Lung (tissue), 12 donors: Measurements from ENCODE around the gene CD8B. TPM values are rescaled to one million over a fixed set of nuclear protein-coding genes. Genes with fewer than 3 reads are reported as not detected.
A peak's percentile ranks its signal among the peaks of the same experiment; 100 is the strongest.

Source experiments
- ATAC-seq: fragments of 200-7000 bp; cut with Tn5 transposase; one replicate; pipeline ENCODE4 v1.9.1; 2020; ENCODE audit warnings: moderate number of reproducible peaks; ENCODE audit not compliant: insufficient read depth, low FRiP score
- DNase-seq, 3 donors: peaks; one replicate each; pipeline ENCODE4 v3.0.0-alpha.2; 2013 to 2017
- H3K27ac ChIP-seq, 2 donors: one replicate each; pipeline ENCODE4 v1.5.1; 2013; ENCODE audit warnings: mild to moderate bottlenecking in 2 of 2, moderate library complexity in 2 of 2, control low read depth in 1 of 2, inconsistent platforms in 1 of 2, low read depth in 1 of 2, low read length in 1 of 2
- H3K27me3 ChIP-seq, 3 donors: one replicate each; pipeline ENCODE4 v1.5.1; 2013; ENCODE audit warnings: low read length in 2 of 3; ENCODE audit not compliant: control insufficient read depth in 3 of 3, insufficient read depth in 3 of 3
- H3K36me3 ChIP-seq, 4 donors: one replicate each; pipeline ENCODE4 v1.5.1; 2013; ENCODE audit warnings: low read length in 4 of 4, mild to moderate bottlenecking in 1 of 4, moderate library complexity in 1 of 4; ENCODE audit not compliant: control insufficient read depth in 4 of 4, insufficient read depth in 4 of 4
- H3K4me1 ChIP-seq, 5 donors: one replicate each; pipeline ENCODE4 v1.5.1; 2013; ENCODE audit warnings: low read length in 5 of 5, mild to moderate bottlenecking in 2 of 5, moderate library complexity in 1 of 5; ENCODE audit not compliant: control insufficient read depth in 5 of 5, insufficient read depth in 5 of 5
- H3K4me3 ChIP-seq: one replicate; pipeline ENCODE4 v1.5.1; 2013; ENCODE audit warnings: mild to moderate bottlenecking, control low read depth, moderate library complexity
- H3K9ac ChIP-seq, 2 donors: one replicate each; pipeline ENCODE4 v1.5.1; 2013; ENCODE audit warnings: low read length in 2 of 2, control low read depth in 1 of 2; ENCODE audit not compliant: insufficient read depth in 1 of 2
- H3K9me3 ChIP-seq, 4 donors: one replicate each; pipeline ENCODE4 v1.5.1; 2013; ENCODE audit warnings: low read length in 3 of 4, mild to moderate bottlenecking in 1 of 4, moderate library complexity in 1 of 4; ENCODE audit not compliant: control insufficient read depth in 4 of 4, insufficient read depth in 3 of 4
- CTCF ChIP-seq: IDR thresholded peaks from 2 replicates; pipeline ENCODE4 v1.5.1; 2012; ENCODE audit warnings: mild to moderate bottlenecking; ENCODE audit errors: control extremely low read depth, extremely low read depth
- WGBS, 2 donors: extraction: QIAGEN DNeasy Blood & Tissue Kit; methylation state at CpG; one replicate each; pipeline ENCODE4 v1.1.7; 2013; 5-methylcytosine and 5-hydroxymethylcytosine counted together
- polyA plus RNA-seq, 2 donors: library from polyadenylated mRNA; stranded (reverse); fragments of 200-250 nt; gene quantifications; one replicate each; pipeline ENCODE4 v1.2.1, GENCODE V29; 2013
- total RNA-seq, 2 donors: library from RNA; depleted of rRNA in 1 of 2; stranded (reverse); fragments of >200 nt in 1 of 2; gene quantifications; one replicate each; pipeline ENCODE4 v1.2.1, GENCODE V29; 2014 to 2021
- donor health status: control.
- donor health status: control.
- donor health status: Bipolar disorder and iron deficiency.
- donor health status: healthy.
- donor health status: DM: yes; HTN: yes; CAD: no.

Gene CD8B
- total and polyA plus RNA-seq, 4 donors, result 0.28 to 2.1 (median 1.1) TPM

DNA sequence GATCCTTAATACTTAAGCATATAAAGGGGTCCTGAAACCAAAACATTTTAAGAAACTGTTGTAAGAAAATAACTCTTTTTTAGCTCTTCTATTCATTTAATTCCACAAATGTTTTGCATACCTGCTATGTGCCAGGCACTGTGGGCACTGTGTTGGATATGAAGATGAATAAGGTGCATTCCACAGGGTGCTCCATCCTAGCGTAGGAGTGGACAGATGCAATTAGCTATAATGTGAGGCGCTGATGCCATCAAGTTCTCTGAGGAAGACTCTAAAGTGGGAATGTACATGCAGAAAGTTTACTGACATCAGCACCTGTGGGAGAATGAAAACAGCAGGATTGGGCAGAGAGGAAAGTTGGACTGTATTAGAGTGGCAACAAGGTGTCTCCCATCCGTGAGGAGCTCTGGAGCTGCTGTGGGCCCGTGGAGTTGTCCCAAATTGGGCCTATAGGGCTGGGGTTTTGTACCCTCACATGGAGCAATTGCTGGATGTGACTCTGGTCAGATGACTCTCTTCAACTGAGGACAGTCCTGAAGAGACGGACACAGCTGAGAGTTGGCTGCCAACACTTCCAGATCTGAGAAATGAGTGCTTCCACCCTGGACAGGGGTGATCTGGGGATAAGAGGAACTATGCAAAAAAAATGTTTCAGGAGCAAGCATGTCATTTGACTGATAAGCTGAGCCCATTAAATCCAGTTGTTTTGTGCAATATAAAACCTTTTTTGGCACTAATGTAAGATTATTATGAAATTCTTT is 93.3 kb downstream of the CD8B start:
- DNase-seq (peak in 2 of 3 donors; percentile 43 to 55), ATAC-seq (no peak)
- Histone ChIP-seq H3K9ac (peak overlapping the region in 1 of 2 donors; percentile 23), H3K27me3 (no peaks in the 10 kb centered on the region), H3K4me1 (peaks cover 0 to 10% (median 5%) of the 10 kb centered on the region in 5 donors), H3K36me3 (peaks cover 7 to 32% (median 19%) of the 10 kb centered on the region in 4 donors), H3K27ac (no peak overlapping the region), H3K4me3 (no peak overlapping the region), H3K9me3 (no peaks in the 10 kb centered on the region)
- 81 to 82% methylated on average over 5 of the region's 5 CpGs for WGBS, 2 donors
- no peak for TF ChIP-seq CTCF

Other genes with a start within 250 kb of the CD8B start
- gene RNF103, start 238.0 kb downstream of the CD8B start, total RNA-seq, result 10 to 100 TPM; 24.0 to 46.0 TPM
- 10 to 100 TPM; 11.8 to 14.9 TPM for gene RNF103, start 238.0 kb downstream of the CD8B start, polyA plus RNA-seq
- 10 to 100 TPM; 23.2 to 73.1 TPM for gene RMND5A, start 141.6 kb downstream of the CD8B start, total RNA-seq
- gene RMND5A, start 141.6 kb downstream of the CD8B start, polyA plus RNA-seq, result 10 to 100 TPM in 1 of 2 donors, 1 to 10 TPM in 1; 8.9 to 10.1 TPM
- 1 to 10 TPM; 1.1 to 2.8 TPM for gene CD8A, start 71.0 kb downstream of the CD8B start, total RNA-seq
- gene CD8A, start 71.0 kb downstream of the CD8B start, polyA plus RNA-seq, result 1 to 10 TPM; 3.1 to 3.7 TPM
- 1 to 10 TPM in 1 of 2 donors, not detected in 1; 9.1 TPM for gene RGPD1, start 80.2 kb upstream of the CD8B start, total RNA-seq
- gene RGPD1, start 80.2 kb upstream of the CD8B start, polyA plus RNA-seq, result 1 to 10 TPM; 1.2 to 1.6 TPM
- gene PLGLB1, start 160.0 kb upstream of the CD8B start, total RNA-seq, result 1 to 10 TPM in 1 of 2 donors, under 1 TPM in 1; 0.92 to 8.3 TPM
- 1 to 10 TPM in 1 of 2 donors, under 1 TPM in 1; 0.72 to 1.8 TPM for gene PLGLB1, start 160.0 kb upstream of the CD8B start, polyA plus RNA-seq